Activated CD8-positive, alpha-beta T cell treated with anti-CD3 and anti-CD28 coated beads for 36 hours (primary cell): ENCODE measurements around the gene MRAP2. TPM values are rescaled to one million over a fixed set of nuclear protein-coding genes. Genes with fewer than 3 reads are reported as not detected.
"Not testable (repeated sequence)": the region's sequence is repeated elsewhere in the genome, so short reads cannot be mapped to it uniquely, and the experiment has no call there.

Experiments
- ATAC-seq: fragments of 200-7000 bp; cut with Tn5 transposase; one replicate; pipeline ENCODE4 v1.10.0; 2021; ENCODE audit warnings: mild to moderate bottlenecking, moderate library complexity
- CTCF ChIA-PET: fragments of 350-600 bp; sonication (Branson Sonifier 250); formaldehyde crosslinking; loops from one replicate; lab custom pipeline; 2021; ENCODE audit warnings: antibody characterized with exemption; lab: Charles Lee
- POLR2A ChIA-PET: fragments of 350-600 bp; sonication (Branson Sonifier 250); formaldehyde crosslinking; loops from one replicate; lab custom pipeline; 2021; ENCODE audit warnings: antibody characterized with exemption; lab: Charles Lee
- DNase-seq: peaks from one replicate; pipeline ENCODE4 v3.0.0-alpha.2; 2020
- H3K27ac Mint-ChIP-seq: one replicate; pipeline ENCODE4 v1.8.0; 2021; ENCODE audit warnings: mild to moderate bottlenecking, mixed read lengths
- H3K27me3 Mint-ChIP-seq: one replicate; pipeline ENCODE4 v1.8.0; 2021; ENCODE audit warnings: mixed read lengths
- H3K36me3 Mint-ChIP-seq: one replicate; pipeline ENCODE4 v1.8.0; 2021; ENCODE audit warnings: low read depth, mixed read lengths
- H3K4me1 Mint-ChIP-seq: one replicate; pipeline ENCODE4 v1.8.0; 2021; ENCODE audit warnings: low read depth, mixed read lengths
- H3K4me3 Mint-ChIP-seq: one replicate; pipeline ENCODE4 v1.8.0; 2021; ENCODE audit warnings: mild to moderate bottlenecking, moderate library complexity, mixed read lengths
- H3K9me3 Mint-ChIP-seq: one replicate; pipeline ENCODE4 v1.8.0; 2021; ENCODE audit warnings: mixed read lengths
- intact Hi-C: fragments of 100-400 bp; cut with micrococcal nuclease; formaldehyde crosslinking; loops from one replicate; pipeline ENCODE4 v1.10.0; 2022
- total RNA-seq, 2 experiments: library from RNA; stranded (reverse); gene quantifications; one replicate each; pipeline ENCODE4 v1.2.3, GENCODE V29; 2021
- TF ChIP-seq, protein P1 (sequence below): fragments of 200-600 bp; IDR thresholded peaks from one replicate; pipeline ENCODE4 v1.8.0; 2022; ENCODE audit warnings: antibody characterized with exemption, mild to moderate bottlenecking

Gene MRAP2
- total RNA-seq, 2 experiments from 2014 or later = not detected

DNA sequence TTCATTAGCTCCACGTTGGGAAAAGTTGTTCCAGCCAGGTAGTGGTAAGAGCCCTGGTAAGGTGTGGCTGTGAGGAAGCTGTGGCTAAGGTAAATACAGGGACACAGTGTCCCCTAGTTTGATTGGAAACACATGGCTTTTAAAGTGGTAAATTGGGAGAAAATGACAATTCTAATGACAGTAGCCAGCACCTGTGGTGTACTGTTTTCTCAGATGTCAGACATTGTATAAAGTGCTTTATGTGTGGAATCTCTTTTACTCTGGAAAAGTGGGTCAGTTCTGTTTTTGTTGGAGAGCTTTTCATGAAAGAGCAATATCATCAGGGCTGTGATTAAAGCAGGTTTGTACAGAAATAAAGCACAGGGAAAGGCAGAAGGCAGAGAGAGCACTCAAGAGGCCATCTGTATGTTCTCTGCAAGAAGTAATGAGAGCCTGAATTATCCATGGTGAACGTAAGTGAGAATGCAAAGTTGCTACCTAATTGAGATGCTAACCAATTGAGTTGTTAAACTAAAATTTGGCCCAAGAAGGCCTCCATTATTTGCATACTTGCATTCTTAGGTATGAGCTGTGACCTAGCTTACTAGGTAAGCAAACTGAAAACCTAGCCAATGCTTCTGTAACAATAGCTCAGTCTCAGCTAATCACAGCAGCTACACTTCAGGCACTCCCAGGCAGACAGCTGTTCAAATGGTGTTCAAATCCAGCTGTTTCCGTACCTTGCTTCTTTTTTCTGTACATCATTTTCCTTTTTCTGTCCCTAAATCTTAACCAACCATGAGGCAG lies 28.2 kb downstream of the MRAP2 start:
- Mint-ChIP-seq H3K9me3 (no peaks in the 10 kb centered on the region), H3K27ac (no peak overlapping the region)
- CTCF ChIA-PET = no interaction called here

DNA sequence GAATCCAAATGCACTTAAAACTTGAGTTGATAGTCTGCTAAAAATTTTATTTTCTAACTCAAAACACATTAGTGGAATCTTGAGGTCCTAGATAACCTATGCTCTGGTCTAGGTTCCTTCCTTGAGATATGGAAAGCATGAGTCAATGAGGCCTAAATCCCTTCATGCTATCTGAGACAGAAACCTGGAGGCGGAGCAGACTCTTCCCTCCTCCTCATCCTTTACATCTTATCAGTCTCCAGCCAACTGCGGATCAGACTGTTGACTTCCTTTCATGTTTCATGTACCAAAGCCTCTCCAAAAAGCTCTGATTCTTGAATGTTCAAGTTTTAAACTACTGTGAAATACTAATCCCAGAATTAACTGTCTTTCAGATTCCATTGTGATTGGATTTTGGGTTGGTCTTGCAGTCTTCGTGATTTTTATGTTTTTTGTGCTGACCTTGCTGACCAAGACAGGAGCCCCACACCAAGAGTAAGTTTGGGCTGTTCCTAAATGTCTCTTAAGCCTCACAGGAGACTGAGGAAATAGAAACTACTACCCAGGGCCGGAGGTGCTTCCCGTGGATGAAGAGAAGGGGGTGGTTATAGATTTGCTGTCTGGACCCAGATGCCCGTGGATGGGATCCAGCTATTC lies 29.1 kb downstream of the MRAP2 start:
- Mint-ChIP-seq H3K4me3 (no peak overlapping the region), H3K27me3 (no peaks in the 10 kb centered on the region), H3K9me3 (no peaks in the 10 kb centered on the region), H3K36me3 (no peaks in the 10 kb centered on the region), H3K27ac (no peak overlapping the region), H3K4me1 (no peaks in the 10 kb centered on the region)
- ATAC-seq = no peak
- CTCF ChIA-PET = no interaction called here
- intact Hi-C loops = no loop called here
- TF ChIP-seq, protein P1, sequence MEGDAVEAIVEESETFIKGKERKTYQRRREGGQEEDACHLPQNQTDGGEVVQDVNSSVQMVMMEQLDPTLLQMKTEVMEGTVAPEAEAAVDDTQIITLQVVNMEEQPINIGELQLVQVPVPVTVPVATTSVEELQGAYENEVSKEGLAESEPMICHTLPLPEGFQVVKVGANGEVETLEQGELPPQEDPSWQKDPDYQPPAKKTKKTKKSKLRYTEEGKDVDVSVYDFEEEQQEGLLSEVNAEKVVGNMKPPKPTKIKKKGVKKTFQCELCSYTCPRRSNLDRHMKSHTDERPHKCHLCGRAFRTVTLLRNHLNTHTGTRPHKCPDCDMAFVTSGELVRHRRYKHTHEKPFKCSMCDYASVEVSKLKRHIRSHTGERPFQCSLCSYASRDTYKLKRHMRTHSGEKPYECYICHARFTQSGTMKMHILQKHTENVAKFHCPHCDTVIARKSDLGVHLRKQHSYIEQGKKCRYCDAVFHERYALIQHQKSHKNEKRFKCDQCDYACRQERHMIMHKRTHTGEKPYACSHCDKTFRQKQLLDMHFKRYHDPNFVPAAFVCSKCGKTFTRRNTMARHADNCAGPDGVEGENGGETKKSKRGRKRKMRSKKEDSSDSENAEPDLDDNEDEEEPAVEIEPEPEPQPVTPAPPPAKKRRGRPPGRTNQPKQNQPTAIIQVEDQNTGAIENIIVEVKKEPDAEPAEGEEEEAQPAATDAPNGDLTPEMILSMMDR = no peak
- POLR2A ChIA-PET = no interaction called here
- DNase-seq = no peak

More for the DNA sequence above, 28.2 kb downstream of the MRAP2 start:
- POLR2A ChIA-PET = no interaction called here
- H3K36me3 Mint-ChIP-seq = no peaks in the 10 kb centered on the region
- no peaks in the 10 kb centered on the region for H3K4me1 Mint-ChIP-seq
- TF ChIP-seq, protein P1 = no peak
- H3K27me3 Mint-ChIP-seq = no peaks in the 10 kb centered on the region
- H3K4me3 Mint-ChIP-seq = no peak overlapping the region
- ATAC-seq (no peak), DNase-seq (no peak)
- intact Hi-C loops = no loop called here

DNA sequence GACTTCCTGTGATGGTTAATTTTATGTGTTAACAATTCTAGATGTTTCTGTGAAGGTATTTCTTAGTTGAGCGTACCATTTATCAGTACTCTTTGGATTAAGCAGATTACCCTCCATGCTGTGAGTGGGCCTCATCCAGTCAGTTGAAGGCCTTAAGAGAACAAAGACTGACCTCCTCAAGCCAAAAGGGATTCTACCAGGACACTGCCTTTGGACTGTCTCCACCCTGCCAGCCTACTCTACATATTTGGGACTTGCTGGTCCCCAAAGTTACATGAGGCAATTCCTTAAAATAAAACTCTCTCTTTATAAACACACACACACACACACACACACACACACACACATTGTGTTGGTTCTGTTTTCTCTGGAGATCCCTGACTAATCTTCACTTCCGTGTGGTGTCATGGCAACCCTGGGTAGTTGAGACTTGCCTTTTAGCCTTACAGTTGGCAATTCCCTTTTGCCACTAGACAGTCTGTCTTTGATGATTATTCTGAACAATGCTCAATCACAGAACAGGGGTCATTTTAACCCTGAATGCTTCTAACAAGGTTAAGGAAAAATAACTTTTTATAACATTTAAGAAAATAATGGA lies 32.2 kb downstream of the MRAP2 start:
- TF ChIP-seq, protein P1 = no peak
- POLR2A ChIA-PET = no interaction called here
- DNase-seq = no peak

DNA sequence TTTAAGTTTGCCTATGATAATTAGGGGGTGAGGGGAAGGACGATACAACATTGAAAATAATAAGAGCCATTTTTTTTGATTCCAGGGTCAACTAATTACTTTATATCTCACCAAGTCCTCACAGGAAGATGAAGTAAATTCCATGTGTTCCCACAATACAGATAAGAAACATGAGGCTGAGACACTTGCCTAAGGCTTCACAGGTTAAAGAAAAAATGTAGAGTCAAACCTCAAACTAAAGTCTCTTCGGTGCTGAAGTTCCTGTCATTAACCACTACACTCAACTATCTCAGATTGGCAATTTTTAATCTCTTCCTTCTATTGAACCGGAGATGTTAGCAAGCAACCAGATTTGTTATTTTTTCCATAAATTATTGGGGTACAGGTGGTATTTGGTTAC lies 33.0 kb downstream of the MRAP2 start:
- POLR2A ChIA-PET = no interaction called here
- peaks cover 1% of the 10 kb centered on the region for H3K9me3 Mint-ChIP-seq
- no peak overlapping the region for H3K27ac Mint-ChIP-seq
- DNase-seq (no peak), ATAC-seq (no peak)
- TF ChIP-seq, protein P1 = no peak
- no peaks in the 10 kb centered on the region for H3K36me3 Mint-ChIP-seq
- intact Hi-C loops = no loop called here
- H3K4me1 Mint-ChIP-seq = no peaks in the 10 kb centered on the region
- no peak overlapping the region for H3K4me3 Mint-ChIP-seq
- H3K27me3 Mint-ChIP-seq = peaks cover 2% of the 10 kb centered on the region
- CTCF ChIA-PET = no interaction called here

More for the DNA sequence above, 32.2 kb downstream of the MRAP2 start:
- ATAC-seq = no peak
- intact Hi-C loops = no loop called here
- Mint-ChIP-seq H3K4me1 (no peaks in the 10 kb centered on the region), H3K4me3 (no peak overlapping the region), H3K36me3 (no peaks in the 10 kb centered on the region), H3K9me3 (peaks cover 1% of the 10 kb centered on the region), H3K27ac (no peak overlapping the region), H3K27me3 (peaks cover 2% of the 10 kb centered on the region)
- CTCF ChIA-PET = no interaction called here

DNA sequence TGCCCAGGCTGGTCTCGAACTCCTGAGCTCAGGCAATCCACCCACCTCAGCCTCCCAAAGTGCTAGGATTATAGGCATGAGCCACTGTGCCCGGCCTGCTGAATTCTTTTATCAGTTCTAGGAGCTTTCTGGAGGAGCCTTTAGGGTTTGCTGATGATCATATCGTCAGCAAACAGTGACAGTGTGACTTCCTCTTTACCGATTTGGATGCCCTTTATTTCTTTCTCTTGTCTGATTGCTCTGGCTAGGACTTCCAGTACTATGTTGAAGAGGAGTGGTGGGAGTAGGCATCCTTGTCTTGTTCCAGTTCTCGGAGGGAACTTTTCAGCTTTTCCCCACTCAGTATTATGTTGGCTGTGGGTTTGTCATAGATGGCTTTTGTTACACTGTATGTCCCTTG lies 35.3 kb downstream of the MRAP2 start:
- POLR2A ChIA-PET, H3K4me3 Mint-ChIP-seq, ATAC-seq, H3K27ac Mint-ChIP-seq, H3K4me1 Mint-ChIP-seq, DNase-seq, intact Hi-C loops, H3K9me3 Mint-ChIP-seq, H3K36me3 Mint-ChIP-seq, H3K27me3 Mint-ChIP-seq: not testable (repeated sequence)
- CTCF ChIA-PET = interaction anchor here (0.5 kb wide), 1 partner anchor 34 kb away, joined by 3 read pairs; no protein-coding TSS in a partner anchor
